Suppressor macrophage (primary cell): ENCODE results near the gene TRAF1.

ENCODE experiments used
- DNase-seq, 4 experiments: peaks; one replicate each; pipeline ENCODE4 v3.0.0-alpha.2; 2020 to 2022

The TRAF1 gene

GRCh38 chr9:120867676-120868338, 58.8 kb downstream of the TRAF1 start:
- DNase-seq: no peak

- DNase-seq: no peak
Observed at GRCh38 chr9:120866651-120867050, 59.9 kb downstream of the TRAF1 start.

- DNase-seq: no peak
Observed at GRCh38 chr9:120865809-120866208, 60.8 kb downstream of the TRAF1 start.

GRCh38 chr9:120865176-120865575, 61.4 kb downstream of the TRAF1 start:
- no peak for DNase-seq

GRCh38 chr9:120864719-120865118, 61.9 kb downstream of the TRAF1 start:
- DNase-seq: no peak

- no peak for DNase-seq
Observed at GRCh38 chr9:120863833-120864232, 62.8 kb downstream of the TRAF1 start.

GRCh38 chr9:120862452-120862851, 64.1 kb downstream of the TRAF1 start:
- peak in 2 of 4 experiments; percentile 20 to 24 for DNase-seq

- DNase-seq: no peak
Observed at GRCh38 chr9:120861935-120862334, 64.7 kb downstream of the TRAF1 start.

- DNase-seq: no peak
Observed at GRCh38 chr9:120860083-120860482, 66.5 kb downstream of the TRAF1 start.

- no peak for DNase-seq
Observed at GRCh38 chr9:120859361-120859760, 67.2 kb downstream of the TRAF1 start.

- DNase-seq: no peak
Observed at GRCh38 chr9:120857902-120858301, 68.7 kb downstream of the TRAF1 start.

- DNase-seq: no peak
Observed at GRCh38 chr9:120857481-120857880, 69.1 kb downstream of the TRAF1 start.

GRCh38 chr9:120856700-120857099, 69.9 kb downstream of the TRAF1 start:
- no peak for DNase-seq

GRCh38 chr9:120855827-120856670, 70.5 kb downstream of the TRAF1 start:
- DNase-seq: no peak

- no peak for DNase-seq
Observed at GRCh38 chr9:120854596-120855327, 71.8 kb downstream of the TRAF1 start.

- no peak for DNase-seq
Observed at GRCh38 chr9:120853198-120853597, 73.4 kb downstream of the TRAF1 start.
